ENCODE results near the gene XAB2. TPM values are rescaled to one million over a fixed set of nuclear protein-coding genes. Genes with fewer than 3 reads are reported as not detected.

The XAB2 gene
- total RNA-seq, 1 experiment from 2014 or later, result 84.4 TPM

DNA sequence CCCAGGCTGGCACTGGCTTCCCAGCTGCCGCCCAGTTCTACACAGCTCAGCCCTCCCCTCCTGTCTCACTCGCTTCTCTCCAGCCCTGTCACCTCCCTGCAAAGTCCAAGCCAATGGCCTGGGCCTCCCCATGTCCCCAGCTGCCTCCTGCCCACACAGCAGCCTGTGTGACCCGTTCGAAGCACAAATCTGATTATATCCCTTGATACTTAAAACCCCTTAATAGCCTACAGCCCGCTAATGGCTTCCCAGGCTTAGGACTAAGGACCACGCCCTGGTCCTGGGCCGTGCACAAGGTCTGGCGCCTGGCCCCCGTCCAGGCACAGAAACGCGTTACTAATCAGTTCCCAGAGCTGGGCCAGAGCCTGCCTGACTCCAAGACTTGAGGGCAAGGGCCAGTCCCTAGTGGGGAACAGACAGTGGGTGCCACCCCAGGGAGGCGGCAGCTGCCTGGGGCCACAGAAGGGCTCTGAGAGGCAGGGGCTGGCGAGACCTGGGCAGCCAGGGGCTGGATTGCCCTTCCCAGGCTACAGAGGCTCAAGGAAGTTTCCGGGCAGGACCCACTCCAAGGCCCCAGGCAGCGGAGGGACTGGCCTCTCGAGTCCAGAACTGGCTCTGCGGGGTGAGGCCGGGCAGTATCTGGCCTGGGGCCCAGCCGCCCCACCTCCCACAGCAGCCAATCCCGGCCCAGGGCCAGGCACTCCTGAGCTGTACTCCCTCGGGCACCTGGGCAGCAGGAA, 10.4 kb downstream of the XAB2 start:
- Histone ChIP-seq H2AFZ (ENCODE audit: low read length) (no peak overlapping the region), H3K9me3 (ENCODE audit: low read length) (no peaks in the 10 kb centered on the region), H3K9me2 (replicated peaks; ENCODE audit: low read length) (no peaks in the 10 kb centered on the region), H3K4me1 (ENCODE audit: insufficient read depth, low read length) (peaks cover 18% of the 10 kb centered on the region), H3K36me3 (ENCODE audit: low read depth, low read length) (peaks cover 47% of the 10 kb centered on the region; the same call in 1 of the 2 replicates), H3K9ac (ENCODE audit: low read length) (peak overlapping the region; percentile 2; the same call in 1 of the 2 replicates), H4K20me1 (ENCODE audit: low read length) (no peaks in the 10 kb centered on the region), H3K27ac (ENCODE audit: low read length) (peak overlapping the region; percentile 52), H3F3A (ENCODE audit: low read length, unreplicated experiment) (no peaks in the 10 kb centered on the region), H3K4me2 (ENCODE audit: low read length) (peak overlapping the region; percentile 11), H3K79me2 (ENCODE audit: low read length) (no peaks in the 10 kb centered on the region), H3K27me3 (ENCODE audit: low read length) (no peaks in the 10 kb centered on the region), H3K4me3 (ENCODE audit: low read length) (no peak overlapping the region)
- ChIA-PET POLR2A (ENCODE audit: unreplicated experiment) (interaction anchor here (0.6 kb wide), 1 partner anchor 315 kb away, joined by 3 read pairs; no protein-coding TSS in a partner anchor), CTCF (interaction anchor here (0.6 to 1.3 kb wide), 2 partner anchors 51 to 180 kb away, joined by 4 to 5 read pairs (median 5); no protein-coding TSS in a partner anchor)
- TF ChIP-seq EZH2 (IDR thresholded peaks at IDR 0.05; ENCODE audit: low read length, unreplicated experiment), result no peak
- TF ChIP-seq, protein P1, sequence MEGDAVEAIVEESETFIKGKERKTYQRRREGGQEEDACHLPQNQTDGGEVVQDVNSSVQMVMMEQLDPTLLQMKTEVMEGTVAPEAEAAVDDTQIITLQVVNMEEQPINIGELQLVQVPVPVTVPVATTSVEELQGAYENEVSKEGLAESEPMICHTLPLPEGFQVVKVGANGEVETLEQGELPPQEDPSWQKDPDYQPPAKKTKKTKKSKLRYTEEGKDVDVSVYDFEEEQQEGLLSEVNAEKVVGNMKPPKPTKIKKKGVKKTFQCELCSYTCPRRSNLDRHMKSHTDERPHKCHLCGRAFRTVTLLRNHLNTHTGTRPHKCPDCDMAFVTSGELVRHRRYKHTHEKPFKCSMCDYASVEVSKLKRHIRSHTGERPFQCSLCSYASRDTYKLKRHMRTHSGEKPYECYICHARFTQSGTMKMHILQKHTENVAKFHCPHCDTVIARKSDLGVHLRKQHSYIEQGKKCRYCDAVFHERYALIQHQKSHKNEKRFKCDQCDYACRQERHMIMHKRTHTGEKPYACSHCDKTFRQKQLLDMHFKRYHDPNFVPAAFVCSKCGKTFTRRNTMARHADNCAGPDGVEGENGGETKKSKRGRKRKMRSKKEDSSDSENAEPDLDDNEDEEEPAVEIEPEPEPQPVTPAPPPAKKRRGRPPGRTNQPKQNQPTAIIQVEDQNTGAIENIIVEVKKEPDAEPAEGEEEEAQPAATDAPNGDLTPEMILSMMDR (conservative IDR thresholded peaks at IDR 0.05; ENCODE audit: low read depth, low read length), result no peak
- TF ChIP-seq EZH2phosphoT487 (IDR thresholded peaks at IDR 0.05; ENCODE audit: borderline replicate concordance, low read length), result no peak
- peak; percentile 63 for ATAC-seq
- intact Hi-C loops (cut with micrococcal nuclease), result no loop called here
- BruUV-seq (replicated peaks), result no TSS peak
- DNase-seq, result peak; percentile 77

DNA sequence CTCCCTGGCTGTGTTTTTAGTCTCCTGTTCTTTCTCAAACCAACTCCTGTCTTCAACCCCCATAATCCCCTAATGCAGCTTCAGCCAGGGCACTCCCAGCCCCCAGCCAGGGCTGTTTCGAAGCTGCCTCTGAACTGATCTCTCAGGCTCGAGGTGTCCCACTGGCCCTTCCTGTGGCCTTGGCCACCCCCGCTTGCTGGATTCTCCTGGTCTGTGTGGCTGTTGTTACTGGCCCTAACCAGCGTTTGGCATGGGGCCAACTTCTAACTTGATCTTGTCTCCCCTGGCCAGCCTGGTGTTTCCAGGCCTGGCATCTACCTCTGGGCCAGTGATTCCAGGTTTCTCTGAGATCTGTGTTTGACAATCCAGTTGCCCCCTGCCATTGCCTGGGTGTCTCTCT, 11.0 kb downstream of the XAB2 start:
- peak; percentile 15 for DNase-seq
- no peaks in the 10 kb centered on the region for H3K27me3 ChIP-seq (ENCODE audit: low read length)
- intact Hi-C loops (cut with micrococcal nuclease), result no loop called here
- no peaks in the 10 kb centered on the region for H3F3A ChIP-seq (ENCODE audit: low read length, unreplicated experiment)
- CTCF ChIA-PET, result interaction anchor here (1.3 kb wide), 1 partner anchor 50 kb away, joined by 5 read pairs; no protein-coding TSS in a partner anchor
- no peak overlapping the region for H3K9ac ChIP-seq (ENCODE audit: low read length)
- no peaks in the 10 kb centered on the region for H3K79me2 ChIP-seq (ENCODE audit: low read length)
- peak overlapping the region; percentile 52 for H3K27ac ChIP-seq (ENCODE audit: low read length)
- H3K4me2 ChIP-seq (ENCODE audit: low read length), result peak overlapping the region; percentile 11; the same call in 1 of the 2 replicates
- no peak for TF ChIP-seq EZH2phosphoT487 (IDR thresholded peaks at IDR 0.05; ENCODE audit: borderline replicate concordance, low read length)
- no peak for TF ChIP-seq EZH2 (IDR thresholded peaks at IDR 0.05; ENCODE audit: low read length, unreplicated experiment)
- TF ChIP-seq, protein P1 (conservative IDR thresholded peaks at IDR 0.05; ENCODE audit: low read depth, low read length), result no peak
- no TSS peak for BruUV-seq (replicated peaks)
- POLR2A ChIA-PET (ENCODE audit: unreplicated experiment), result no interaction called here
- no peak overlapping the region for H2AFZ ChIP-seq (ENCODE audit: low read length)
- peaks cover 18% of the 10 kb centered on the region for H3K4me1 ChIP-seq (ENCODE audit: insufficient read depth, low read length)
- H4K20me1 ChIP-seq (ENCODE audit: low read length), result no peaks in the 10 kb centered on the region
- H3K9me2 ChIP-seq (replicated peaks; ENCODE audit: low read length), result no peaks in the 10 kb centered on the region
- no peak overlapping the region for H3K4me3 ChIP-seq (ENCODE audit: low read length)
- H3K36me3 ChIP-seq (ENCODE audit: low read depth, low read length), result peaks cover 44% of the 10 kb centered on the region; the same call in 1 of the 2 replicates
- H3K9me3 ChIP-seq (ENCODE audit: low read length), result no peaks in the 10 kb centered on the region
- ATAC-seq, result peak; percentile 5; the same call in 1 of the 2 replicates

- Histone ChIP-seq H3K9me2 (replicated peaks; ENCODE audit: low read length) (no peaks in the 10 kb centered on the region), H3K27me3 (ENCODE audit: low read length) (no peaks in the 10 kb centered on the region), H3K4me3 (ENCODE audit: low read length) (no peak overlapping the region), H4K20me1 (ENCODE audit: low read length) (no peaks in the 10 kb centered on the region), H3K4me1 (ENCODE audit: insufficient read depth, low read length) (peaks cover 18% of the 10 kb centered on the region), H3K4me2 (ENCODE audit: low read length) (no peak overlapping the region), H3K79me2 (ENCODE audit: low read length) (no peaks in the 10 kb centered on the region), H3F3A (ENCODE audit: low read length, unreplicated experiment) (no peaks in the 10 kb centered on the region), H2AFZ (ENCODE audit: low read length) (no peak overlapping the region), H3K36me3 (ENCODE audit: low read depth, low read length) (peaks cover 41% of the 10 kb centered on the region; the same call in 1 of the 2 replicates), H3K9ac (ENCODE audit: low read length) (no peak overlapping the region), H3K27ac (ENCODE audit: low read length) (no peak overlapping the region), H3K9me3 (ENCODE audit: low read length) (no peaks in the 10 kb centered on the region)
- no peak for DNase-seq
- POLR2A ChIA-PET (ENCODE audit: unreplicated experiment), result no interaction called here
- no peak for ATAC-seq
- intact Hi-C loops (cut with micrococcal nuclease), result no loop called here
- TF ChIP-seq EZH2 (IDR thresholded peaks at IDR 0.05; ENCODE audit: low read length, unreplicated experiment) (no peak), EZH2phosphoT487 (IDR thresholded peaks at IDR 0.05; ENCODE audit: borderline replicate concordance, low read length) (no peak)
- TF ChIP-seq, protein P1 (conservative IDR thresholded peaks at IDR 0.05; ENCODE audit: low read depth, low read length), result no peak
- CTCF ChIA-PET, result interaction anchor here (1.3 kb wide), 1 partner anchor 49 kb away, joined by 5 read pairs; no protein-coding TSS in a partner anchor
- BruUV-seq (replicated peaks), result TSS peak; percentile 65
Measured at GRCh38 chr19:7617735-7618134, 11.6 kb downstream of the XAB2 start.

Measured in PC-3 (cell line).